H9 (cell line): ENCODE data around the gene FCHO1. TPM values are rescaled to one million over a fixed set of nuclear protein-coding genes. Genes with fewer than 3 reads are reported as not detected.

Experiments
- DNase-seq: peaks from one replicate; pipeline ENCODE4 v3.0.0-alpha.2; 2017
- H2AFZ ChIP-seq: one replicate; pipeline ENCODE4 v1.6.1; 2013; ENCODE audit warnings: mild to moderate bottlenecking, low read length, control low read depth, moderate library complexity
- H2AK5ac ChIP-seq: 2 replicates; pipeline ENCODE4 v1.6.1; 2013; ENCODE audit warnings: low read length, control low read depth, mixed read lengths; ENCODE audit not compliant: insufficient read length
- H2BK120ac ChIP-seq: one replicate; pipeline ENCODE4 v1.6.1; 2013; ENCODE audit warnings: low read depth, mild to moderate bottlenecking, low read length, control low read depth, inconsistent platforms; ENCODE audit not compliant: poor library complexity, severe bottlenecking
- H2BK12ac ChIP-seq: 2 replicates; pipeline ENCODE4 v1.6.1; 2013; ENCODE audit warnings: low read length, control low read depth, mixed read lengths, low read depth; ENCODE audit not compliant: insufficient read length
- H2BK15ac ChIP-seq: 2 replicates; pipeline ENCODE4 v1.6.1; 2013; ENCODE audit warnings: low read depth, low read length, control low read depth
- H2BK20ac ChIP-seq: one replicate; pipeline ENCODE4 v1.6.1; 2013; ENCODE audit warnings: low read depth, mild to moderate bottlenecking, low read length, control low read depth, inconsistent platforms; ENCODE audit not compliant: poor library complexity, severe bottlenecking
- H2BK5ac ChIP-seq: 2 replicates; pipeline ENCODE4 v1.6.1; 2013; ENCODE audit warnings: low read length, control low read depth, mixed read lengths; ENCODE audit not compliant: insufficient read length
- H3K14ac ChIP-seq: 2 replicates; pipeline ENCODE4 v1.6.1; 2013; ENCODE audit warnings: low read length, control low read depth; ENCODE audit not compliant: insufficient read depth
- H3K18ac ChIP-seq: 2 replicates; pipeline ENCODE4 v1.6.1; 2013; ENCODE audit warnings: low read depth, mild to moderate bottlenecking, mixed read lengths, low read length, control low read depth; ENCODE audit not compliant: insufficient read length
- H3K23ac ChIP-seq: 2 replicates; pipeline ENCODE4 v1.6.1; 2013; ENCODE audit warnings: low read length, control low read depth, mixed read lengths, low read depth; ENCODE audit not compliant: insufficient read length
- H3K23me2 ChIP-seq: 2 replicates; pipeline ENCODE4 v1.6.1; 2013; ENCODE audit warnings: low read depth, mild to moderate bottlenecking, mixed read lengths, low read length, control low read depth; ENCODE audit not compliant: insufficient read length, poor library complexity, severe bottlenecking
- H3K27ac ChIP-seq: 2 replicates; pipeline ENCODE4 v1.5.1; 2013; ENCODE audit warnings: low read length, control low read depth, mixed read lengths, low read depth; ENCODE audit not compliant: insufficient read length
- H3K27me3 ChIP-seq: 2 replicates; pipeline ENCODE4 v1.6.1; 2013; ENCODE audit warnings: low read length, control low read depth, inconsistent platforms; ENCODE audit not compliant: insufficient read depth
- H3K4ac ChIP-seq: 2 replicates; pipeline ENCODE4 v1.6.1; 2013; ENCODE audit warnings: low read depth, mild to moderate bottlenecking, control low read depth, inconsistent platforms, low read length, moderate library complexity
- H3K4me1 ChIP-seq: 2 replicates; pipeline ENCODE4 v1.6.1; 2013; ENCODE audit warnings: low read length, control low read depth, inconsistent platforms; ENCODE audit not compliant: insufficient read depth
- H3K4me2 ChIP-seq: 2 replicates; pipeline ENCODE4 v1.6.1; 2013; ENCODE audit warnings: low read length, control low read depth, mixed read lengths; ENCODE audit not compliant: insufficient read length, insufficient read depth
- H3K56ac ChIP-seq: 2 replicates; pipeline ENCODE4 v1.6.1; 2013; ENCODE audit warnings: low read depth, mild to moderate bottlenecking, mixed read lengths, low read length, control low read depth; ENCODE audit not compliant: insufficient read length
- H3K79me1 ChIP-seq: 2 replicates; pipeline ENCODE4 v1.6.1; 2013; ENCODE audit warnings: low read depth, mild to moderate bottlenecking, moderate library complexity, low read length, control low read depth, inconsistent platforms; ENCODE audit not compliant: insufficient read depth, poor library complexity, severe bottlenecking
- H3K79me2 ChIP-seq: 2 replicates; pipeline ENCODE4 v1.6.1; 2013; ENCODE audit warnings: low read length, control low read depth, inconsistent platforms; ENCODE audit not compliant: insufficient read depth
- H3K9ac ChIP-seq: 2 replicates; pipeline ENCODE4 v1.6.1; 2013; ENCODE audit warnings: low read length, control low read depth, mixed read lengths; ENCODE audit not compliant: insufficient read length; ENCODE audit errors: extremely low read depth
- H3K9me3 ChIP-seq: one replicate; pipeline ENCODE4 v1.6.1; 2013; ENCODE audit warnings: low read depth, low read length, inconsistent platforms; ENCODE audit not compliant: control insufficient read depth
- H3T11ph ChIP-seq: one replicate; pipeline ENCODE4 v1.6.1; 2013; ENCODE audit warnings: mild to moderate bottlenecking, low read length, control low read depth, inconsistent platforms
- H4K20me1 ChIP-seq: one replicate; pipeline ENCODE4 v1.6.1; 2013; ENCODE audit not compliant: control insufficient read depth, insufficient read length, insufficient read depth
- H4K5ac ChIP-seq: 2 replicates; pipeline ENCODE4 v1.6.1; 2013; ENCODE audit warnings: low read depth, mild to moderate bottlenecking, mixed read lengths, low read length, control low read depth; ENCODE audit not compliant: insufficient read length
- H4K8ac ChIP-seq: replicated peaks from 2 replicates; pipeline ENCODE4 v1.6.1; 2013; ENCODE audit warnings: low read length, control low read depth, mixed read lengths, low read depth; ENCODE audit not compliant: insufficient read length
- H4K91ac ChIP-seq: 2 replicates; pipeline ENCODE4 v1.6.1; 2013; ENCODE audit warnings: low read depth, mild to moderate bottlenecking, moderate library complexity, mixed read lengths, low read length, control low read depth; ENCODE audit not compliant: insufficient read length
- H3K27ac Mint-ChIP-seq, 3 experiments: 2 replicates in 2 of 3; 3 replicates in 1 of 3; pipeline ENCODE4 v1.8.0; 2020 to 2021; ENCODE audit warnings: mixed read lengths in 3 of 3, mild to moderate bottlenecking in 1 of 3, moderate library complexity in 1 of 3
- H3K27me3 Mint-ChIP-seq: 2 replicates; pipeline ENCODE4 v1.8.0; 2021; ENCODE audit warnings: low read depth, mild to moderate bottlenecking, moderate library complexity, mixed read lengths
- H3K36me3 Mint-ChIP-seq, 3 experiments: 2 replicates in 2 of 3; 3 replicates in 1 of 3; pipeline ENCODE4 v1.8.0; 2020 to 2021; ENCODE audit warnings: low read depth in 3 of 3, mixed read lengths in 3 of 3; ENCODE audit not compliant: insufficient read depth in 1 of 3
- H3K4me1 Mint-ChIP-seq, 2 experiments: 2 replicates each; pipeline ENCODE4 v1.8.0; 2020; ENCODE audit warnings: mixed read lengths in 2 of 2
- H3K4me3 Mint-ChIP-seq, 2 experiments: 2 replicates in 1 of 2; 3 replicates in 1 of 2; pipeline ENCODE4 v1.8.0; 2020 to 2021; ENCODE audit warnings: mild to moderate bottlenecking in 2 of 2, mixed read lengths in 2 of 2, moderate library complexity in 1 of 2
- H3K9me3 Mint-ChIP-seq, 2 experiments: 2 replicates in 1 of 2; 3 replicates in 1 of 2; pipeline ENCODE4 v1.8.0; 2020; ENCODE audit warnings: mild to moderate bottlenecking in 2 of 2, mixed read lengths in 2 of 2, moderate library complexity in 1 of 2
- WGBS: extraction: QIAGEN DNeasy Blood & Tissue Kit; methylation state at CpG from one replicate; pipeline ENCODE4 v1.1.7; 2013; ENCODE audit warnings: missing lambda C conversion rate, low lambda C conversion rate, mixed read lengths; ENCODE audit not compliant: insufficient read length; ENCODE audit errors: extremely low coverage; 5-methylcytosine and 5-hydroxymethylcytosine counted together
- total RNA-seq: library from RNA; stranded (reverse); gene quantifications from 2 replicates; pipeline ENCODE4 v1.2.1, GENCODE V29; 2021
- TF ChIP-seq, protein P1 (sequence below): fragments of 200-600 bp; sonication (generic); conservative IDR thresholded peaks from 3 replicates; pipeline ENCODE4 v1.8.0; 2021; ENCODE audit warnings: antibody characterized with exemption, mild to moderate bottlenecking

FCHO1 gene
- total RNA-seq, 1 experiment from 2014 or later, result 13.1 TPM

DNA sequence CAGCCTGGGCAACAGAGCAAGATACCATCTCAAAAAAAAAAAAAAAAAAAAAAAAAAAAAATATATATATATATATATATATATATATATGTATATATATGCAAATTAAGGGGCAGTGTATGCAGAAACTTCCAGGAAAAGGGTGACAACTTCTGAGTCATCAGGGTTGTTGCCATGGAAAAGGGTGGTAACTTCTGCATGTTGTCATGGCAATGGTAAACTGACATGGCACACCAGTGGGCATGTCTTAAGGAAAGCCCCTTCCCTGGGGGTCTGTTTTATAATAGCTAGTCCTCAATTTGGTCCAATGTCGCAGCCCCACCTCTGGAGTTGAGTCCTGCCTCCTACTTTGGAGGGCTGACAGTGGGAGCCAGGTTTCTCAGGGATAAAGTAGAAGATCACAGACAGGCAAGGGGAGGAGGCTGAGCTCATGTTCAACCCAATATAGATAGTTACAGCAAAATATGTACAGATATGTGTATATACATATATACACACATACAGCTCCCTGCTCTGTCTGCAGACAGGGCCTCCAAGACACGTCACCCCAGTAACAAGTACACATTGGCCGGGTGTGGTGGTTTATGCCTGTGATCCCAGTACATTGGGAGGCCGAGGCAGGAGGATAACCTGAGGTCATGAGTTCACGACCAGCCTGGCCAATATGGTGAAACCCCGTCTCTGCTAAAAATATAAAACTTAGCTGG lies 7.2 kb upstream of the FCHO1 start:
- TF ChIP-seq, protein P1, sequence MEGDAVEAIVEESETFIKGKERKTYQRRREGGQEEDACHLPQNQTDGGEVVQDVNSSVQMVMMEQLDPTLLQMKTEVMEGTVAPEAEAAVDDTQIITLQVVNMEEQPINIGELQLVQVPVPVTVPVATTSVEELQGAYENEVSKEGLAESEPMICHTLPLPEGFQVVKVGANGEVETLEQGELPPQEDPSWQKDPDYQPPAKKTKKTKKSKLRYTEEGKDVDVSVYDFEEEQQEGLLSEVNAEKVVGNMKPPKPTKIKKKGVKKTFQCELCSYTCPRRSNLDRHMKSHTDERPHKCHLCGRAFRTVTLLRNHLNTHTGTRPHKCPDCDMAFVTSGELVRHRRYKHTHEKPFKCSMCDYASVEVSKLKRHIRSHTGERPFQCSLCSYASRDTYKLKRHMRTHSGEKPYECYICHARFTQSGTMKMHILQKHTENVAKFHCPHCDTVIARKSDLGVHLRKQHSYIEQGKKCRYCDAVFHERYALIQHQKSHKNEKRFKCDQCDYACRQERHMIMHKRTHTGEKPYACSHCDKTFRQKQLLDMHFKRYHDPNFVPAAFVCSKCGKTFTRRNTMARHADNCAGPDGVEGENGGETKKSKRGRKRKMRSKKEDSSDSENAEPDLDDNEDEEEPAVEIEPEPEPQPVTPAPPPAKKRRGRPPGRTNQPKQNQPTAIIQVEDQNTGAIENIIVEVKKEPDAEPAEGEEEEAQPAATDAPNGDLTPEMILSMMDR, result no peak
- no peak overlapping the region for H3K27ac Mint-ChIP-seq

More for the DNA sequence above, 7.2 kb upstream of the FCHO1 start:
- H2BK5ac ChIP-seq, result no peak overlapping the region
- no peak overlapping the region for H4K8ac ChIP-seq
- H3K23ac ChIP-seq, result no peak overlapping the region
- H2BK120ac ChIP-seq, result no peak overlapping the region
- H4K20me1 ChIP-seq, result no peaks in the 10 kb centered on the region
- no peaks in the 10 kb centered on the region for H3K9me3 ChIP-seq
- H2BK12ac ChIP-seq, result no peak overlapping the region
- no peak overlapping the region for H3K18ac ChIP-seq
- no peak overlapping the region; the same call in 1 of the 2 replicates for H3K4ac ChIP-seq
- no peak overlapping the region for H4K5ac ChIP-seq
- H3K79me1 ChIP-seq, result no peaks in the 10 kb centered on the region
- no peak overlapping the region for H3K27ac ChIP-seq
- H3K23me2 ChIP-seq, result peaks cover 5% of the 10 kb centered on the region
- no peak overlapping the region for H2AFZ ChIP-seq
- H3K4me1 ChIP-seq, result no peaks in the 10 kb centered on the region
- H3K4me2 ChIP-seq, result no peak overlapping the region
- peaks cover 11 to 16% of the 10 kb centered on the region in 2 experiments for H3K9me3 Mint-ChIP-seq
- no peak overlapping the region for H3T11ph ChIP-seq
- peaks cover 3% of the 10 kb centered on the region for H3K27me3 Mint-ChIP-seq
- no peak overlapping the region for H2BK15ac ChIP-seq
- no CpG with 5 or more reads among the region's 6 CpGs for WGBS
- no peaks in the 10 kb centered on the region for H3K79me2 ChIP-seq
- no peak for DNase-seq
- H3K14ac ChIP-seq, result no peak overlapping the region
- peaks cover 7 to 8% (median 7%) of the 10 kb centered on the region in 3 experiments; a peak in 5 of 7 replicates for H3K36me3 Mint-ChIP-seq
- H3K27me3 ChIP-seq, result no peaks in the 10 kb centered on the region
- no peak overlapping the region for H3K9ac ChIP-seq
- H4K91ac ChIP-seq, result no peak overlapping the region
- H3K4me1 Mint-ChIP-seq, result peaks cover 6 to 15% of the 10 kb centered on the region in 2 experiments
- no peak overlapping the region for H2AK5ac ChIP-seq
- H3K4me3 Mint-ChIP-seq, result no peak overlapping the region
- no peak overlapping the region for H3K56ac ChIP-seq
- H2BK20ac ChIP-seq, result no peak overlapping the region
